ENCODE results near the gene XIST.

The XIST gene

DNA sequence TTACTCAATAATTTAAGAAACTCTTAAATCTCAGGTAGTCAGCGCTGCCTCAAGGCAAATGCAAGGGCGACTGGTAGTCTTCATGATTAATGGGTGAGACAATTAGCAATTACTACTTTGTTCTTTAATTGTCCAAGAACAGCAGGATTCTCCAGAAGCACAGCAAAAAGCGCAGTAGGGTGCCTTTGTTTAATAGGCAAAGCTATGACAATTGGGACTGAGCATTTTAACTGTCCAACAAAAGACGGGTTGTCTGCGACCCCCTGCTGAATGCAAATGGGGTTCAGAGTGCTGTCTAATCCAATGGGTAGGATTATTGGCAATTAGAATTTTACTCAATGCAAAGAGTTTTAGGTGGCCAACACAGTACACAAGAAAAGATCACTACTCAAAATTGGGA, 3.4 kb downstream of the XIST start:
- peaks cover 0 to 6% of the 10 kb centered on the region in 2 donors for H3K9me3 Mint-ChIP-seq
- no peak for DNase-seq
- H3K27ac Mint-ChIP-seq = no peak overlapping the region
- no peaks in the 10 kb centered on the region for H3K27me3 Mint-ChIP-seq
- H3K4me1 Mint-ChIP-seq = no peaks in the 10 kb centered on the region
- no peak overlapping the region for H3K4me3 Mint-ChIP-seq
- no peak for ATAC-seq

GRCh38 chrX:73847991-73848390, 4.5 kb downstream of the XIST start:
- no peak overlapping the region for H3K4me3 Mint-ChIP-seq
- no peaks in the 10 kb centered on the region for H3K27me3 Mint-ChIP-seq
- H3K27ac Mint-ChIP-seq = no peak overlapping the region
- no peak for DNase-seq
- ATAC-seq = no peak
- H3K9me3 Mint-ChIP-seq = peaks cover 0 to 6% of the 10 kb centered on the region in 2 donors
- H3K4me1 Mint-ChIP-seq = no peaks in the 10 kb centered on the region

GRCh38 chrX:73847100-73847499, 5.4 kb downstream of the XIST start:
- H3K4me1 Mint-ChIP-seq = no peaks in the 10 kb centered on the region
- peaks cover 0 to 6% of the 10 kb centered on the region in 2 donors for H3K9me3 Mint-ChIP-seq
- no peak overlapping the region for H3K27ac Mint-ChIP-seq
- no peak overlapping the region for H3K4me3 Mint-ChIP-seq
- DNase-seq (no peak), ATAC-seq (no peak)
- H3K27me3 Mint-ChIP-seq = no peaks in the 10 kb centered on the region

DNA sequence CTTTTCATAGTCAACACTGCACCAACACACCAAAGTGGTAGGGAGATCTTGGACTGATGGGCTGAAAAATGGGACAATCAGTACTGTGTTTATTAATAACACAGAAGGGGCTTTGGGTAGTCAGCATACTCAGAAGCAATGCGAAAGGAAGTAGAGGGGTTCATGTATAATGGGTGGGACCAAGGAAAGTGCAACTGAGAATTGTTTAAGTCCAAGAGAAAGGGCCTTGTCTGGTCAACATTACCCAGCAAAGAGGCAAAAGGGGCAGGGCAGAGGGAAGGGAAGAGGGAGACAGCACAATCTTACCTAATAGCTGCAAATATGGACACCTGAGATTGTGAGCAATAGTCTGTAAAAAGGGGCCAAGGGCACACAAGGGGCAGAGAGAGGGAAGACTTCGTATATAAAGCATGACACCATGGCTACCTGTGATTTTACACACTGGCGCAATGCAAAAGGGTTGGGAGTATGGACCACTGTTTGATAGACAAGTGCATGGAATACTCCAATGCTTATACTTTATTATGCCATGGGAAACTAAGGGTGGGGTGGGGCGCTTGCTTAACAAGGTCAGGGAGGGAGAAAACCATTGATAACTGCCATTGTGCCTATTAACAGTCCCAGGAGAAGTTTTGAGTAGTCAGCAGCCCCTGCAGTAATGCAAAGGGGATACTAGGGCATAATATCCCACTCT, 9.8 kb downstream of the XIST start:
- Mint-ChIP-seq H3K27me3 (no peaks in the 10 kb centered on the region), H3K27ac (no peak overlapping the region), H3K4me3 (no peak overlapping the region), H3K9me3 (no peaks in the 10 kb centered on the region), H3K4me1 (no peaks in the 10 kb centered on the region)
- ATAC-seq (no peak), DNase-seq (no peak)

- Mint-ChIP-seq H3K4me1 (no peaks in the 10 kb centered on the region), H3K9me3 (no peaks in the 10 kb centered on the region), H3K27ac (no peak overlapping the region), H3K27me3 (no peaks in the 10 kb centered on the region), H3K4me3 (no peak overlapping the region)
- ATAC-seq (no peak), DNase-seq (no peak)
Measured at GRCh38 chrX:73841337-73841736, 11.2 kb downstream of the XIST start.

GRCh38 chrX:73840120-73840924, 12.2 kb downstream of the XIST start:
- Mint-ChIP-seq H3K4me3 (no peak overlapping the region), H3K9me3 (no peaks in the 10 kb centered on the region), H3K27me3 (no peaks in the 10 kb centered on the region), H3K4me1 (no peaks in the 10 kb centered on the region), H3K27ac (no peak overlapping the region)
- DNase-seq (no peak), ATAC-seq (no peak)

- ATAC-seq (no peak), DNase-seq (no peak)
- Mint-ChIP-seq H3K27ac (no peak overlapping the region), H3K9me3 (no peaks in the 10 kb centered on the region), H3K4me1 (no peaks in the 10 kb centered on the region), H3K4me3 (no peak overlapping the region), H3K27me3 (no peaks in the 10 kb centered on the region)
Measured at GRCh38 chrX:73839152-73839551, 13.4 kb downstream of the XIST start.

DNA sequence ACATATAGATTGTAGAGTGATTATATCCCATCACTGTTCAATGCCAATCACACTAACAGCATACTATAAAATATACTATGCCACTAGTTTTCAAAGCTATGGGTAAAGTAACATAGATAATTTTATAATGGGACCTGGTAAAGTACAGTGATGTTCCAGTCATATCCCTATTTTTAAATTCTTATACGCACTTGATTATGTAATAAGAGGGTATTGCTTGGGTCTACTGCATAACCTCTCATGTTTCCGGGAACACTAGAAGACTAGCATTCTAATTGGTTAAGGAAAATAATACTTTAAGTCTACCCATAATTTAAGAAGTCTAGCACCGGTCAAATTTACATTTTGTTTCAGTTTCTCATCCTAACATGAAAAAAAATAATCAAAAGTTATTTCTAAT, 14.4 kb downstream of the XIST start:
- Mint-ChIP-seq H3K27me3 (no peaks in the 10 kb centered on the region), H3K9me3 (no peaks in the 10 kb centered on the region), H3K4me3 (no peak overlapping the region), H3K4me1 (no peaks in the 10 kb centered on the region), H3K27ac (no peak overlapping the region)
- DNase-seq (no peak), ATAC-seq (no peak)

DNA sequence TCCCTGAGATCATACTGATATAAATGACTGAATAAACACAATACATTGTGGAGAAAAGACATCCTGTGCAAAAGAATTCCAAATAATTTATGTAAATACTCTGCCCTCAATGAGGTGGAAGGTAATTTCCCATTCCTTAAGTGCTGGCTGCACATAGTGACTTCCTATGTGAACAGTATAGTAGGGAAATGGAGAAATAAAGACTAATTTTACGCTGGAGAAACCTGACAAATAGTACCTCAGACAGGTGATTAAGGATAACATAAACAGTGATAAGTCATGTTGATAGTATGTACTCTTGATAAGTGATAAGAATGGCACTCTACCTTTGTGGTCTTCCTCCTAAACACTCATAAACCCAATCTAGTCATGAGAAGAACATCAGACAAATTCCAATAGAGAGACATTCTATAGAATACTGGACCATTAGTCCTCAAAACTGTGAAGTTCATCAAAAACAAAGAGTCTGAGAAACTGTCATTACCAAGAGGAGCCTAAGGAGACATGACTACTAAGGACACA, 15.5 kb downstream of the XIST start:
- no peak for ATAC-seq
- Mint-ChIP-seq H3K27me3 (no peaks in the 10 kb centered on the region), H3K27ac (no peak overlapping the region), H3K4me3 (no peak overlapping the region), H3K9me3 (no peaks in the 10 kb centered on the region), H3K4me1 (no peaks in the 10 kb centered on the region)
- DNase-seq = no peak

GRCh38 chrX:73834219-73834618, 18.3 kb downstream of the XIST start:
- no peak for DNase-seq
- no peaks in the 10 kb centered on the region for H3K27me3 Mint-ChIP-seq
- no peak overlapping the region for H3K4me3 Mint-ChIP-seq
- H3K9me3 Mint-ChIP-seq = no peaks in the 10 kb centered on the region
- H3K4me1 Mint-ChIP-seq = no peaks in the 10 kb centered on the region
- no peak overlapping the region for H3K27ac Mint-ChIP-seq
- no peak for ATAC-seq

DNA sequence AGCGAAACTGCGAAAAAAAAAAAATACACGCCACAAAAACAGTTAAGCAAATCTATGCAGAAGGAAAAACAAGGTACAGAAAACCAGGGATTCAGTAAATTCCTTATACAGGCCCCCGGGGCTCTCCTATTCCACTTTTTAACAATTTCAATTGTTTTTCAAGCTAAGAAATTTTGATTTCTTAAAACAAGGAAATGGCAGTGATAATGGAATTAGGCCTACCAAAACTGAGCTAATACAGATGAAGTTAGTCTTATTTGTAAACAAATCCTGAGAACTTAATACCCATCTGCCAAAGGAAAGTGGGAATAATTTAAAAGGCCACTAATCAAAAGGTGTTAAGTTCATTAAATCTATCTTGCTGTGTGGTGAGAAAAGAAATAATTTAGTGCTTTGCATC, 20.2 kb downstream of the XIST start:
- H3K9me3 Mint-ChIP-seq = no peaks in the 10 kb centered on the region
- DNase-seq (no peak), ATAC-seq (no peak)
- no peaks in the 10 kb centered on the region for H3K27me3 Mint-ChIP-seq
- H3K4me1 Mint-ChIP-seq = no peaks in the 10 kb centered on the region
- no peak overlapping the region for H3K4me3 Mint-ChIP-seq
- H3K27ac Mint-ChIP-seq = no peak overlapping the region

DNA sequence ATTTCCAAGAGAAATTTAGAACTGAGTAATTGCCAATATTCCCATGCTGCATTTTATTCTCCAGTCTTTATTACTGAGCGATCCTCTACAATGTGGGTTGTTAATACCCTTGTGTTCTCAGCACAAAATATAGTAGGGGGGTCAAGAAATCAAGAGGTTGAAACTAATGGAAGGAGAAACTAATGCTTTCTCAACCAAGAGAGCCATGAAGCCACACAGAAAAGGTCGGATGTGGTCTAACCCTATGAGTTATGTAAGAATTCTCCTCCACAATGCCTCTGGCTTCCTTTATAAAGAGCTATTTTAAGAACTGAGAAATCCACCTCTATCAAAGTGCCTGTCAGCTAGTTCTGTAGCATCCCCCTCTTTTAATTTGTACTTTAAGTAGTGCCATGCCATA, 21.0 kb downstream of the XIST start:
- ATAC-seq (no peak), DNase-seq (no peak)
- H3K27me3 Mint-ChIP-seq = no peaks in the 10 kb centered on the region
- H3K27ac Mint-ChIP-seq = no peak overlapping the region
- H3K4me1 Mint-ChIP-seq = no peaks in the 10 kb centered on the region
- no peaks in the 10 kb centered on the region for H3K9me3 Mint-ChIP-seq
- H3K4me3 Mint-ChIP-seq = no peak overlapping the region

GRCh38 chrX:73830489-73831414, 21.8 kb downstream of the XIST start:
- no peak for ATAC-seq
- no peak for DNase-seq
- Mint-ChIP-seq H3K9me3 (no peaks in the 10 kb centered on the region), H3K4me3 (no peak overlapping the region), H3K4me1 (no peaks in the 10 kb centered on the region), H3K27me3 (no peaks in the 10 kb centered on the region), H3K27ac (no peak overlapping the region)

- no peaks in the 10 kb centered on the region for H3K27me3 Mint-ChIP-seq
- DNase-seq (no peak), ATAC-seq (no peak)
- H3K9me3 Mint-ChIP-seq = no peaks in the 10 kb centered on the region
- H3K27ac Mint-ChIP-seq = no peak overlapping the region
- H3K4me1 Mint-ChIP-seq = no peaks in the 10 kb centered on the region
- no peak overlapping the region for H3K4me3 Mint-ChIP-seq
Measured at GRCh38 chrX:73829890-73830466, 22.5 kb downstream of the XIST start.

DNA sequence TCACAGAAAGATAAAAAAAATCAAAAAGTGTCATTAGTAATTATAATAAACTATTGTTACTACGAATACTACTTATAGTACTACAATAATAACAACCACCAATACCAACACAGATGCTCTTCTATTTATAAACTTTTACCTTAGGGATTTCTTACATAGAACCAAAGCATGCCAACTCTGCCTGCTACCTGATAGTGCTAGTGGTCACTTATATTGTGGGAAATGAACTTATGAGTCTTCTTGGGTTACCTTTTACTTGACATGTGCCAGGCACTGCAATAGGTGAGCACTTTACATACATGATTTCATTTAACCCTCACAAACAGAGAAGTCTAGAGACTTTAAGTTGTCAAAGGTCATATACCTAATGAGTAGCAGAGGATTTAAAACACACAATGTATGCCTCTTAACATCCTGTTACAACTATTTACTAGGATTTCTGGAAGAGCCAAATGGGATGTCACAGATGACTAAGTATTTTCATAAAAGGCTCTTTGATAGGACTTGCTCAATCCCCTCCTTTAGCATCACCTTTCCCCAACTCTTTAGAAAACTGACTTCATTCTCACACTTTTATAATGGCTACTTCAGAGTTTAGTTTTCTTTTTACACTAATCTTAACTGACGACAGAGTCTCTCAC, 24.3 kb downstream of the XIST start:
- no peaks in the 10 kb centered on the region for H3K4me1 Mint-ChIP-seq
- H3K4me3 Mint-ChIP-seq = no peak overlapping the region
- no peaks in the 10 kb centered on the region for H3K9me3 Mint-ChIP-seq
- ATAC-seq (no peak), DNase-seq (no peak)
- H3K27me3 Mint-ChIP-seq = no peaks in the 10 kb centered on the region
- H3K27ac Mint-ChIP-seq = peak overlapping the region in 1 of 2 donors; percentile 34

Measured in stimulated activated naive CD8-positive, alpha-beta T cell treated with anti-CD3 and anti-CD28 coated beads, Interleukin-15, amount 100 ng/mL, for 72 hours (primary cell).